Measurements from ENCODE around the gene ACER1.

Gene ACER1

GRCh38 chr19:6267552-6268381 is 65.6 kb downstream of the ACER1 start:
- DNase-seq (ENCODE audit: low read depth in 2 of 2): no peak

- DNase-seq (ENCODE audit: low read depth in 2 of 2): no peak
Observed at GRCh38 chr19:6264803-6265202, 68.6 kb downstream of the ACER1 start.

DNA sequence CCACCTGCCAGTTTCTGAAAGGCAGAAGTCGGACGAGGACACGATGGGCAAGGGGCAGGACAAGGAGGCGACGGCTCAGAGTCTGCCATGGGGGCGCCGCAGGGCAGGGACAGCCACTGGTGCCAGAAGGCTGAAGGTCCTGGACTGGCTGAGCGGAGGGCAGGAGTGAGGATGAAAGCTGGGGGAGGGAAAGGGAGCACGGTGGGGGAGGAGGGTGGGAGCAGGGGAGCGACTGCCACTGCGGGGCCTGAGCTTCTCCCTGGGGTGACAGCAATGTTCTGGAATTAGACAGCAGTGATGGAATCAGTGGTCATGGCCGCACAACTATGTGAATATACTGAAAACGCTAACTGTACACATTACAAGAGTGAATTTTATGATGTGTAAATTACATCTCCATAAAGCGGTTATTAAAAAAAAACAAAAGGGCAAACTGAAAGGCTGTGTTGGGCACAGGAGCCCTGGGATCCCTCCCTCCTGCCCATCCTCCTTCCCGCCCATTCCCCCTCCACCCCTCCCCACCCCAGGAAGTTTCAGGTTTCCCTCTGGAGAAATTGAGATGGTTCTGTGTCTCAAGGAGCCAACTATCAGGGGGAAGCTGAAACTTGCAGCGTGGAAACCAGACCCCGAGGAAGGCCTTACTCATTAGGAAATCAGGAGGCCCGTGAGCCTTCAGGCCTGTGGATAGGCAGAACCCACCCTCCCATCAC is 69.5 kb downstream of the ACER1 start:
- DNase-seq (ENCODE audit: low read depth in 2 of 2): no peak

DNA sequence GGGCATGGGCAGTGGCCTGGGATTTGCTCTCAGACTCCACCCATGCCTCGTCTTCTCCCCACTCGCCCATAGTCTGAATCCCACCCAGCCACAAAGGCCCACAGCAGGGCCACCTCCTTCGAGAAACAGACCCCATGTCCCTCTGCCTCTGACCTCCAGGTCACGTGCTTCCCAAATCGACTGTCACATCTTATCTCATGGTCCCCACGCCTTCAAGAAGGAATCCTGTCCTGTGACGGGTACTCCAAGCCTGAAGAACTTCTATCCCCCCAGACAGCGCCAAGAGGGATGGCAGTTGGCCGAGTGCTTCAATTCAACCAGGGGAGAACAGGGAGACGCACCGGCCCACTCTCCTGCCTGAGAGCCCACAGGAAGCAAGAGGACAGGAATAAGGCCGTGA is 70.1 kb downstream of the ACER1 start:
- DNase-seq (ENCODE audit: low read depth in 2 of 2): no peak

DNA sequence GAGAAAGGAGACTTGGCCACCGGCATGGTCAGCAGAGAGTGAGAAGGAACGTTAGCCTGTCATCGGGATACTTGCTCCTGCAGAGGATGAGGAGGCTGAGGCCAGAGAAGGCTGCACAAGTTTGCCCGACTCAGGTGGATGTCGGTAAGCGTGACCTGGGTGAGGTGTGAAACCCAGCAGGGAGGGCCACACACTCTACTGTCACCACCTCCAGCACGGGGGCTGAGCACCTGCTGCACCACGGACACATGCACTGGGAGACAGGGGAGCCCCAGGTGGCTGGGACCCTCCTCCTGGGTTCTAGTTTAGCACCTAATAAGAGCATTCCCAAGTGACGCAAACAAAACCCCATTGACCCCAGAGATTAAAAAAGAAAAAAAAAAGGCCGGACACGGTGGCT is 70.9 kb downstream of the ACER1 start:
- no peak for DNase-seq (ENCODE audit: low read depth in 2 of 2)

- DNase-seq (ENCODE audit: low read depth in 2 of 2): no peak
Observed at GRCh38 chr19:6261883-6262282, 71.5 kb downstream of the ACER1 start.

- DNase-seq (ENCODE audit: low read depth in 2 of 2): no peak
Observed at GRCh38 chr19:6260912-6261650, 72.3 kb downstream of the ACER1 start.

DNA sequence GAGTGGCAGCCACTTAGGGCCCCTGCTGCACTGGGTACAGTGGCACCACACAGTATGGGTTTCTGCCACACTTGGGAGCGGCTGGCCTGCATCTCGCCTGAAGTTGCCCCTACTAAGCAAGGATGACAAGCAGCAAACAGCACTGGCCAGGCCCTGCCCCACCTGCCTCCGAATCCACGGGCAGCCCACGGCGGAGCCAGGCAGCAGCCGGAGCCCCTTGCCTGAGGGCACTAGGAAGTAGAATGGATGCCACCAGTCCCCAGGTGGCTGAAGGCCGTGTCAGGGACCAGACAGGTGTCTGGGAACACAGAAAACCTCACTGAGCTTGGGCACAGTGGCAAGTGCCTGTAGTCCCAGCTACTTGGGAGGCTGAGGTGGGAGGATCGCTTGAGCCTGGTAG is 73.0 kb downstream of the ACER1 start:
- no peak for DNase-seq (ENCODE audit: low read depth in 2 of 2)

DNA sequence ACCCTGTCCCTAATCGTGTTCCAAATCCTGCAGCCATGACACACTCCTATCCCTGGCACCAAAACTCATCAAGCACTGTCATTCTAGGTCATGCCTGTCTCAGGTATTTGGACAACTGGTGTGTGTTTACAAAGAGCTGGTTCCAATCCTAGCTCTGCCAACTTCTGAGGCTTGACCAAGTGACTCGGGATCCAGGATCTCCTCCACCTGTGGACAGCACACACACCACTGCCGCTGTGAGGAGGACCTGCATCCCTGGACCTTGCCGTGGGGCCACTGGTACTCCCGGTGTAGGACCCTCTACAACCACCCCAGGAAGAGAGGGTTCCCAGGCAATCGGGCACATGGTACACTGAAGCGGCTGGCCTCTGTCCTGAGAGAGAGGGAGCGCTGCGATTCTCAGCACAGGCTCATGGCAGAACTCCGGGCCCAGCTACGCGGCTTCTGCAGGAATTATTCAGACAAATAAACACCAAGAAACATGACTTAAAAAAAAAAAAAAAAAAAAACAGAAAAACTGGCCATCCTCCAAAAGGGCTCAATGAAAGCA is 74.0 kb downstream of the ACER1 start:
- DNase-seq (ENCODE audit: low read depth in 2 of 2): no peak

DNA sequence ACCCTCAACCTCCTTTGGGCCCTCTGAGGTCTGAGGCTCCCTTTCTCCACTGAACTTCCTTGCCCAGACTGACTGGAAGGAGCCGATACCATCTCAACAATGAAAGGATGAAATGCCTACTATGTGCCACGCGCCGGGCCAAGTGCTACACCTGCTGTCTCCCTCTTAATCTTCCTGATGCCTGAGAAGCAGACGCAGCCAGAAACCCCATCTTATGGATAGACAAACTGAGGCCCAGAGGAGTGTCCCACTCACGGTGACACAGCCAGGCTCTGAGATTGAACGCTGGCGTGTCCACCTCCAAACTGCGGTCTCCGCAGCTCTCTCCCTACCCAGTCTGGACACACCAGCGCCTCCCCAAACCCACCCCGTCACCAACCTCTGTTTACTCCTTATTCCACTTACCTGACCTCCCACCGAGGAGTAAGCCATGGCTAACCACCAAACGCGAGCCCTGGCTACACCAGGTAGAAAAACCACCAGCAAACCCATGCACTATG is 74.5 kb downstream of the ACER1 start:
- no peak for DNase-seq (ENCODE audit: low read depth in 2 of 2)

All from stimulated activated CD8-positive, alpha-beta memory T cell treated with anti-CD3 and anti-CD28 coated beads, Interleukin-15, amount 100 ng/mL, for 4 hours (primary cell).